Endothelial cell of umbilical vein (primary cell): ENCODE measurements around the gene TBC1D14. TPM values are rescaled to one million over a fixed set of nuclear protein-coding genes. Genes with fewer than 3 reads are reported as not detected.
"Not testable (repeated sequence)": the region's sequence is repeated elsewhere in the genome, so short reads cannot be mapped to it uniquely, and the experiment has no call there.

ENCODE experiments used
- BruUV-seq: library from RNA; stranded (reverse); fragments of 400-500 nt; replicated peaks from 2 replicates; lab custom pipeline; 2021; lab: Mats Ljungman, UMichigan
- CTCF ChIA-PET: fragments of 300-600, 350-600 bp; sonication (Branson Sonifier 250); formaldehyde crosslinking; loops from one replicate; lab custom pipeline; 2021; ENCODE audit warnings: antibody characterized with exemption, inconsistent platforms; lab: Charles Lee
- POLR2A ChIA-PET: fragments of 300-600, 350-600 bp; sonication (Branson Sonifier 250); formaldehyde crosslinking; loops from one replicate; lab custom pipeline; 2021; ENCODE audit warnings: antibody characterized with exemption, inconsistent platforms; lab: Charles Lee
- DNase-seq: peaks from one replicate; pipeline ENCODE4 v3.0.0-alpha.2; 2011; ENCODE audit warnings: low read depth, low spot score
- FAIRE-seq: peaks from 2 replicates; lab custom pipeline; 2011; peaks lifted over from hg19 to GRCh38; lab: Jason Lieb, UNC
- H2AFZ ChIP-seq: 2 replicates; pipeline ENCODE4 v1.6.0; 2012; ENCODE audit warnings: low read depth, low read length, control low read depth, inconsistent platforms
- H3K27ac ChIP-seq: 2 replicates; pipeline ENCODE4 v1.5.1; 2011; ENCODE audit warnings: low read depth, mild to moderate bottlenecking, control low read depth, low read length, moderate library complexity; ENCODE audit not compliant: insufficient read depth
- H3K27me3 ChIP-seq, 2 experiments: 2 replicates each; pipeline versions ENCODE4 v1.6.0 to v1.6.1; 2011; ENCODE audit warnings: low read length in 2 of 2, mixed read lengths in 1 of 2; ENCODE audit not compliant: control insufficient read depth in 2 of 2, insufficient read depth in 2 of 2
- H3K36me3 ChIP-seq, 2 experiments: 2 replicates in 1 of 2; 3 replicates in 1 of 2; pipeline ENCODE4 v1.5.1; 2011; ENCODE audit warnings: low read length in 2 of 2, mild to moderate bottlenecking in 1 of 2, moderate library complexity in 1 of 2; ENCODE audit not compliant: control insufficient read depth in 2 of 2, insufficient read depth in 2 of 2; ENCODE audit errors: extremely low read depth in 1 of 2
- H3K4me1 ChIP-seq: 3 replicates; pipeline ENCODE4 v1.5.1; 2011; ENCODE audit warnings: mild to moderate bottlenecking, low read length; ENCODE audit not compliant: control insufficient read depth, insufficient read depth; ENCODE audit errors: extremely low read depth
- H3K4me2 ChIP-seq: 2 replicates; pipeline ENCODE4 v1.6.1; 2011; ENCODE audit warnings: low read length, control low read depth, mixed read lengths; ENCODE audit not compliant: insufficient read depth
- H3K4me3 ChIP-seq, 3 experiments: fragments of 200-600 bp in 1 of 3; sonication (generic), shearing (Covaris generic) in 1 of 3; replicated peaks in 1 of 3; 2 replicates each; pipeline ENCODE4 v1.5.1; 2011 to 2016; ENCODE audit warnings: control low read depth in 3 of 3, low read length in 3 of 3, mild to moderate bottlenecking in 2 of 3, inconsistent platforms in 1 of 3, low read depth in 1 of 3, moderate library complexity in 1 of 3; ENCODE audit not compliant: insufficient read depth in 1 of 3
- H3K79me2 ChIP-seq: 2 replicates; pipeline ENCODE4 v1.6.0; 2012; ENCODE audit warnings: low read length, inconsistent platforms; ENCODE audit not compliant: control insufficient read depth, insufficient read depth
- H3K9ac ChIP-seq: replicated peaks from 2 replicates; pipeline ENCODE3; 2011; ENCODE audit warnings: low read length, control low read depth; ENCODE audit not compliant: insufficient read depth; ENCODE audit errors: extremely low read depth
- H3K9me1 ChIP-seq: replicated peaks from 3 replicates; pipeline ENCODE4 v1.6.0; 2011; ENCODE audit warnings: mild to moderate bottlenecking, low read length; ENCODE audit not compliant: control insufficient read depth, insufficient read depth; ENCODE audit errors: extremely low read depth
- H3K9me3 ChIP-seq: replicated peaks from 2 replicates; pipeline ENCODE4 v1.5.1; 2012; ENCODE audit warnings: low read length, inconsistent platforms; ENCODE audit not compliant: control insufficient read depth, insufficient read depth
- H4K20me1 ChIP-seq: replicated peaks from 2 replicates; pipeline ENCODE3; 2011; ENCODE audit warnings: mild to moderate bottlenecking, low read length; ENCODE audit not compliant: control insufficient read depth, insufficient read depth; ENCODE audit errors: extremely low read depth
- CTCF ChIP-seq, 2 donors: IDR thresholded peaks; 1 replicate in 1 of 2; 2 replicates in 1 of 2; pipeline ENCODE4 v1.5.1; 2011; ENCODE audit warnings: low read length in 2 of 2, mild to moderate bottlenecking in 2 of 2, moderate library complexity in 2 of 2, control low read depth in 1 of 2, inconsistent platforms in 1 of 2, low read depth in 1 of 2; ENCODE audit not compliant: insufficient read depth in 1 of 2; ENCODE audit errors: extremely low read depth in 1 of 2
- EZH2 ChIP-seq: IDR thresholded peaks from 2 replicates; pipeline ENCODE4 v1.6.1; 2012; ENCODE audit warnings: borderline replicate concordance, low read depth, mild to moderate bottlenecking, moderate library complexity, low read length, inconsistent platforms; ENCODE audit not compliant: severe bottlenecking
- FOS ChIP-seq: IDR thresholded peaks from 2 replicates; pipeline ENCODE4 v1.6.1; 2011; ENCODE audit warnings: mild to moderate bottlenecking, low read length, moderate library complexity, borderline replicate concordance; ENCODE audit not compliant: insufficient read depth
- GATA2 ChIP-seq: IDR thresholded peaks from 2 replicates; pipeline ENCODE4 v1.7.0; 2011; ENCODE audit warnings: low read depth, mild to moderate bottlenecking, moderate library complexity, mixed read lengths, low read length; ENCODE audit not compliant: insufficient read length, insufficient read depth
- JUN ChIP-seq: IDR thresholded peaks from 2 replicates; pipeline ENCODE4 v1.6.1; 2011; ENCODE audit warnings: borderline replicate concordance, low read depth; ENCODE audit not compliant: insufficient read length, insufficient read depth
- MAX ChIP-seq: IDR thresholded peaks from 2 replicates; pipeline ENCODE4 v1.6.1; 2011; ENCODE audit not compliant: insufficient read depth, insufficient read length
- MYC ChIP-seq: IDR thresholded peaks from one replicate; pipeline ENCODE4 v1.6.1; 2011; ENCODE audit warnings: mild to moderate bottlenecking, low read depth, low read length
- POLR2A ChIP-seq: IDR thresholded peaks from 2 replicates; pipeline ENCODE4 v1.6.1; 2012; ENCODE audit warnings: low read depth, mild to moderate bottlenecking, control low read depth, low read length
- POLR2AphosphoS5 ChIP-seq: IDR thresholded peaks from 2 replicates; pipeline ENCODE4 v1.6.1; 2012; ENCODE audit warnings: low read depth, mild to moderate bottlenecking, control low read depth, low read length, moderate library complexity; ENCODE audit not compliant: insufficient read depth
- dilution Hi-C: fragments of 300-500 bp; cut with MboI; formaldehyde crosslinking; loops from one replicate; pipeline ENCODE4 v1.15.0; 2019; ENCODE audit warnings: low sequenced_read_pairs; ENCODE audit not compliant: extremely low pct_ligation_motif_present
- intact Hi-C: fragments of 100-400 bp; cut with micrococcal nuclease; formaldehyde crosslinking; loops from one replicate; pipeline ENCODE4 v1.10.0; 2022
- polyA plus RNA-seq, 4 experiments: library from polyadenylated mRNA; depleted of rRNA in 3 of 4; stranded (reverse) in 3 of 4; unstranded in 1 of 4; fragments of >200 nt; gene quantifications; 2 replicates each; pipeline versions ENCODE4 v1.2.1 to v1.2.3, GENCODE V29; 2011 to 2012; ENCODE audit warnings: missing spikeins in 1 of 4
- total RNA-seq: library from RNA; stranded (reverse); gene quantifications from 2 replicates; pipeline ENCODE4 v1.2.3, GENCODE V29; 2021

Gene TBC1D14
- total and polyA plus RNA-seq, 2 donors (not counting 3 experiments of a cell fraction or from before 2014, with no cell fraction given) = 23.7 to 24.8 TPM

- no peak for FAIRE-seq
- dilution Hi-C loops (no loop called here), intact Hi-C loops (no loop called here)
- Histone ChIP-seq H3K36me3 (no peaks in the 10 kb centered on the region), H4K20me1 (no peaks in the 10 kb centered on the region), H3K27ac (no peak overlapping the region), H3K79me2 (no peaks in the 10 kb centered on the region), H3K9ac (no peak overlapping the region), H3K4me3 (no peak overlapping the region), H2AFZ (no peak overlapping the region), H3K9me1 (no peaks in the 10 kb centered on the region), H3K4me1 (no peaks in the 10 kb centered on the region), H3K9me3 (no peaks in the 10 kb centered on the region), H3K4me2 (no peak overlapping the region), H3K27me3 (peaks cover 10 to 21% of the 10 kb centered on the region in 2 experiments)
- BruUV-seq = no TSS peak
- DNase-seq = no peak
- TF ChIP-seq POLR2A (no peak), MYC (no peak), JUN (no peak), GATA2 (no peak), EZH2 (no peak), FOS (no peak), MAX (no peak), POLR2AphosphoS5 (no peak), CTCF (IDR thresholded peaks at IDR 0.05; ENCODE audit: extremely low read depth in 1 of 2, insufficient read depth in 1 of 2, low read depth in 1 of 2, low read length in 2 of 2) (no peak)
- ChIA-PET CTCF (interaction anchor here (0.9 kb wide), 1 partner anchor 104 kb away, joined by 3 read pairs; no protein-coding TSS in a partner anchor), POLR2A (no interaction called here)
These were observed 168.4 kb downstream of the TBC1D14 start for GRCh38 chr4:7078025-7078424.

- BruUV-seq, intact Hi-C loops: not testable (repeated sequence)
These were observed 169.9 kb downstream of the TBC1D14 start for GRCh38 chr4:7079483-7079882.

GRCh38 chr4:7079909-7080308, 170.3 kb downstream of the TBC1D14 start:
- H3K9me1 ChIP-seq, FAIRE-seq, H3K79me2 ChIP-seq, H4K20me1 ChIP-seq, H2AFZ ChIP-seq, dilution Hi-C loops, H3K4me2 ChIP-seq, DNase-seq, H3K4me1 ChIP-seq, H3K36me3 ChIP-seq, H3K9ac ChIP-seq, BruUV-seq, H3K4me3 ChIP-seq, H3K27ac ChIP-seq, H3K9me3 ChIP-seq, intact Hi-C loops, POLR2A ChIA-PET: not testable (repeated sequence)
- peaks cover 18 to 21% of the 10 kb centered on the region in 2 experiments for H3K27me3 ChIP-seq
- CTCF ChIA-PET = interaction anchor here (1.4 kb wide), 1 partner anchor 359 kb away, joined by 4 read pairs; no protein-coding TSS in a partner anchor

More at GRCh38 chr4:7079483-7079882, 169.9 kb downstream of the TBC1D14 start:
- FAIRE-seq, H3K27ac ChIP-seq, H3K4me3 ChIP-seq, H3K9me1 ChIP-seq, H3K79me2 ChIP-seq, DNase-seq, H3K4me1 ChIP-seq, H3K36me3 ChIP-seq, H3K9me3 ChIP-seq, H3K4me2 ChIP-seq, dilution Hi-C loops, H3K9ac ChIP-seq, H2AFZ ChIP-seq, H4K20me1 ChIP-seq: not testable (repeated sequence)
- ChIA-PET CTCF (interaction anchor here (1.4 kb wide), 1 partner anchor 359 kb away, joined by 4 read pairs; no protein-coding TSS in a partner anchor), POLR2A (interaction anchor here (0.6 kb wide), 1 partner anchor 11 kb away, joined by 5 read pairs; the partner anchor contains the start of gene GRPEL1)
- H3K27me3 ChIP-seq = peaks cover 16 to 21% of the 10 kb centered on the region in 2 experiments
